ENCODE measurements around the gene ANXA3.
A peak's percentile ranks its signal among the peaks of the same experiment; 100 is the strongest.

The ANXA3 gene

DNA sequence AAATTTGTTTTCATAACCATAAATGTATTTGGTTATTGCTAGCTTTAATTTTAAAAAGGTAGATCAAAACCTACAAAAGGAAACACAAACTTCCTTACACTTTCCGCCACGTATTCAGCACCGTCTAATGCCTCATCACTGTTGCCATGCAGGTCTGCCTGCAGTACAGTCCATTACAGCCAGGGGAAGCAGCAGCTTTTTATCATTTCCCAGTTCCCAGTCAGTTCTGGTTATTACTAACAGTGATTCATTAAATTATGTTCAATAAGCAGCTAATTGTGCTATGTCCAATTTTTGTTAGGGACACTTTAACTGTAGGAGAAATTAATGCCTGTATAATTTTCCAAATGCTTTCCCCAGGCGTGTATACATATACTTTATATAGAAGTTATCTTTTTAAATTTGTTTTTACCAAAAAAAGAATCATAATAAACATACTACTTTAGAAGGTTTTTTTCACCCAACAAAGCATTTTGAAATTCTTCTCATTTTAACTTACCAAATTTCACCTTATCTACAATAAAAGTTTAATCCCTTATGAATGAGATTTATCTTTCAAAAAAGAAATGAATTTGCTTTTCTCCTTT is 93.3 kb downstream of the ANXA3 start:
- peak; percentile 1 for DNase-seq (ENCODE audit: low read depth)

DNA sequence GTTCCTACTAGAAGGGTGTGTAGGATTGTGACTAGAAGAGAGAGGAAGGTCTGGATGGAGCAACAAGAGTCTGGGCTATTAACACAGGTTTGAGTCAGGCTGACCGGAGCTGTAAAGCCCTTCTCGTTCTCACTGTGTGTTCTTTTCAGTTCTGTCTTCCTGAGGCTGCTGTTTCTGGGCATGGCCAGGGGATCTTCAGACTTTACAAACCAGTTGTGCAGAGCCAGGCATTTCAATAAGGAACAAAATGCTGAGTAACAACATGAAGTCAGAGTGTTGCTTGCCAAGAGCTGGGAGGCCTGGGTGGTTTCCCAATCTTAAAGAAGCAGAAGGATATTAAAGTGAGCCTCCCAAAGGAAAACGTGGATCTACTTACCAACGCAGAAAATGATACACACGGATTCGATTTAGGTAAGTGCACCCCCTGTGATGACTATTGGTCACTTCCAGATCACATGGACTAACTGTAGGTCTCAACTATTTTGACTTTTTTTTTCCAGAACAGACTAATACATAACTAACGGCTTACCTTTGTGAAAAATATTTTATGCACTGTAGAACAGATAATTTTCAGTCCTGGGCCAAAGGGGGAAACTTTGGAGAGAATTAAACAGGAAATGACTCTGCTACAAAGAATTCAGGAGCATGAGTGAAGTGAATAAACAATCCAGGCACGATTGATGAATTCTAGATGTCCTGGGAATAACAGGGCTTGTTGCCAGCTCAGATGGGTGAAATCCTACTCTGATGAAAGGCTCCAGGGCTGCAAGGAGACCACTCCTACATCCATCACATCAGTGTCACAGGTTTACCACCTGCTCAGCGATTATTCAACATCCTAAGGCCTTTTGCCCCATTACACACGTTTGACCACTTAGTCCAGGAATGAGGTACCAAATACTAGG is 94.5 kb downstream of the ANXA3 start:
- no peak for DNase-seq (ENCODE audit: low read depth)

GRCh38 chr4:78647272-78647671 is 95.7 kb downstream of the ANXA3 start:
- no peak for DNase-seq (ENCODE audit: low read depth)

GRCh38 chr4:78648640-78649363 is 97.2 kb downstream of the ANXA3 start:
- DNase-seq (ENCODE audit: low read depth), result no peak

DNA sequence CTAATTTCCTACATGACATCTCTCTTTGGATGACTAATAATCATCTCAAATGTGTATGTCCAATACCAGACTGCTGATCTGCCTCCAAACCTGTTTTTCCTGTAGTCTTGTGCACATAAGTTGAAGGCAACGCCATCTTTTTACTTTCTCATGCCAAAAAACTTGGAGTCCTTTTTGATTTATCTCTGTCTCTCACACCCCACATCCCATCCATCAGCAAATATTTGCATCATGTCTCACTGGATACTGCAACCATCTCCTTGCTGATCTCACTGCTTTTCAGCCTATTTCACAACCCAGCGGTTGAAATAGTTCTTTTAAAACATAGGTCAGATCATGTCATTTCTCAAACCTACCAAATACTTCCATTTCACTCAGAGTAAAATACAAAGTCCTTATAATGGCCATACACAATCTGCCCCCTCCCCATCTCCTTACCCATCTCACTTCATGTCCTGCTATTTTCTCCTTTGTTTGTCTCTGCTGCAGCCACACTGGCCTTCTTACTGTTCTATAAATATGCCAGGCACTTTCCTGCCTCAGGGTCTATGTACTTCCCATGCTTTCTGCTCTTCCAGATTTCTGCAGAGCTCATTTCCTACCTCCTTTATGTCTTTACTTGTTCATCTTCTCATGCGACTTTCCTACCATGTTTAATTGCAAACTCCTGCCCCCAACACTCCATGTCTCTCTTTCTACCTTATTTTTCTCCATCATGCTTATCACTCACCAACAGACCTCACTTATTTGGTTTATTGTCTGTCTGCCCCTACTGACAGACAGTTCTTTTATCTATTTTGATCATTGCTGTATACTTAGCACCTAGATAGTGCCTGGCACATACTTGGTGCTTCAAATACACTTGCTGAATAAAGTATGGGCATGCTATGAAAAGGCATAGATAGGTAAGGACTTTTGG is 98.8 kb downstream of the ANXA3 start:
- DNase-seq (ENCODE audit: low read depth), result no peak

DNA sequence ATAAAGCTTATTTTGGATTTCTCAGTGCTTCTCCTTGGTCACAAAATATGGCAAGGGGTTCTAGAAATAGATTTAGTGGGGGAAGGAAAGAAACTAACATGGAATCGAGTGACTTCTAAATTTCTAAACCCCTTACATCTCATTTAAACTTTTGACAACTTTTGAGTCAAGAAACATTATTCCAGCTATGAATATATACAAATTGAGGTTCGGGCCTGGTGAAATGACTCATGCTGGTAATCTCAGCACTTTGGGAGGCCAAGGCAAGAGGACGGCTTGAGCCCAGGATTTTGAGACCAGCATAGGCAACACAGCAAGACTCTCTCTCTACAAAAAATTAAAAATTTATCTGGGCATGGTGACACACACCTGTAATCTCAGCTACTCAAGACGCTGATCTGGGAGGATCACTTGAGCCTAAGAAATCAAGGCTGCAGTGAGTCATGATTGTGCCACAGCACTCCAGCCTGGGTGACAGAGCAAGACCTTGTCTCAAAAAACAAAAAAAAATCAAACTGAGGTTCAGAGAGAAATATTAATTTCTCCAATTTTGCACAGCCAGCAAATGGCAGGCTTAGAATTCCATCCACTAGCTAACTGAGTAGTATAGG is 99.8 kb downstream of the ANXA3 start:
- DNase-seq (ENCODE audit: low read depth), result no peak

- DNase-seq (ENCODE audit: low read depth), result no peak
Measured at GRCh38 chr4:78652282-78652876, 100.8 kb downstream of the ANXA3 start.

- no peak for DNase-seq (ENCODE audit: low read depth)
Measured at GRCh38 chr4:78653655-78654054, 102.1 kb downstream of the ANXA3 start.

DNA sequence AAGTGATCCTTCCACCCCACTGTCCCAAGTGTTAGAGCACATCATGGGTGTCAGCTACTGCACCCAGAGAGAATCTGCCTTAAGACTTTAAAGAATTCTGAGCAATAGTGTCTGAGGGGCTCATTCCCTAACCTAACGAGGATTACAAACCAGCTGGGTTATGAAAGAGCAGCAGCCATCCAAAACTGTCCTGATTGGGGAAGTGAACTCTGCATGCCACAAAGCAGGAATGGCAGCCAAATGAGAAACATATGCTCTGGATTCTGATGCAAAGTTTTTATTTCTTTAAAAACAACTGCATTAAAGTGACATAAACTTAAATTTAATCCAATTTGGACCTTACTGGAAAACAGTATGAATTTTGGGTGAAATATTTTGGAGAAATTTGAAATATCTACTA is 103.2 kb downstream of the ANXA3 start:
- DNase-seq (ENCODE audit: low read depth), result no peak

DNA sequence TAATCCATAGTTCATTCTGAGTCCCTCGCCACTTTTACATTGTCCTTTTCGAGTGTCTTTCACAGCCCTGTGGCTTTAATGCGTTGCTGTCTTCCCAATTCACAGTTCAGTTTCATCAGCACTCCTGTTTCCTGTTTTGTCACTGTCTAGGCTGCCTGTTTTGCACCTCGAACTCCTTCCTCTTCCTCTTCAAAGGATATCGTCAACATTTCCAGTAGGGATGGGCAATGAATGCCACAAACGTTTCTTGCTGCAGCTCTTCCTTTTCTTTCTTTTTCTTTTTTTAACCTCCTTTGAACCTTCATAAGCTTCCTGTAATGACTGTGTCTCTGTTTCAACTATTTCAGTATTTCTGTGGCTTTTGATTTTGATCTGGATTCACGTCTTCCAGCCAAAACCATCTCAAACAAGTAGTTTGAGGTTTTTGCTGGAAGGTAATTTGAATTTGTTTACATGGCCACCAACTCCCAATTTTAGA is 105.4 kb downstream of the ANXA3 start:
- DNase-seq (ENCODE audit: low read depth), result no peak

- DNase-seq (ENCODE audit: low read depth), result no peak
Measured at GRCh38 chr4:78659264-78659663, 107.7 kb downstream of the ANXA3 start.

DNA sequence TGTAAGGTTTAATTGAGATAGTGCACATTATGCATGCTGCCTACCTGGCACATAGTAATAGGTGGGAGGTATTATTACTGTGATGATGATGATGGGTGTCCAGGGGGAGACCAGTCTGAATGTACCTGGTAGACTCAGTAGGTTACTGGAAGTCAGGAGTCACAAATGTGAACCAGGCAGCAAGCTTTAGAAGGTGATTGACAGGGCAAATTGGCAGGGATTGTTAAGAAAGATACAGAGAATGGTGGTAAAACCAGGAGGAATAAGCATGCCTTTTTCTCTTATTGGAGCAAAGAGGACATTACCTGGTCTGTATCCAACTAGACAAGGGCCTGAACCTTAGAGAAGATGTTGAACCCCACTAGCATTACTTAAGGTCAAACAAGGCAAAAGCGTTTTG is 108.1 kb downstream of the ANXA3 start:
- no peak for DNase-seq (ENCODE audit: low read depth)

Data from T-helper 22 cell (primary cell).